Liver (tissue), 9 donors: ENCODE results near the gene IRGQ. TPM values are rescaled to one million over a fixed set of nuclear protein-coding genes. Genes with fewer than 3 reads are reported as not detected.

Source experiments
- DNase-seq: peaks from one replicate; pipeline ENCODE4 v3.0.0-alpha.2; 2017; ENCODE audit warnings: low spot score
- H3K27ac ChIP-seq, 2 donors: one replicate each; pipeline ENCODE4 v1.7.0; 2013; ENCODE audit warnings: inconsistent platforms in 2 of 2, low read length in 2 of 2, control low read depth in 1 of 2, low read depth in 1 of 2, mild to moderate bottlenecking in 1 of 2
- H3K27me3 ChIP-seq, 4 donors: one replicate each; pipeline versions ENCODE4 v1.6.1 to v1.7.0; 2013; ENCODE audit warnings: low read length in 3 of 4, inconsistent platforms in 1 of 4, mild to moderate bottlenecking in 1 of 4, moderate library complexity in 1 of 4; ENCODE audit not compliant: control insufficient read depth in 4 of 4, insufficient read depth in 4 of 4
- H3K36me3 ChIP-seq, 4 donors: one replicate each; pipeline versions ENCODE4 v1.6.1 to v1.7.0; 2013; ENCODE audit warnings: low read length in 3 of 4, mild to moderate bottlenecking in 3 of 4, low read depth in 1 of 4, moderate library complexity in 1 of 4; ENCODE audit not compliant: control insufficient read depth in 4 of 4, insufficient read depth in 3 of 4
- H3K4me1 ChIP-seq, 4 donors: one replicate each; pipeline versions ENCODE4 v1.6.1 to v1.7.0; 2013; ENCODE audit warnings: low read length in 3 of 4, mild to moderate bottlenecking in 3 of 4, moderate library complexity in 1 of 4; ENCODE audit not compliant: control insufficient read depth in 4 of 4, insufficient read depth in 4 of 4
- H3K4me3 ChIP-seq, 3 donors: one replicate each; pipeline versions ENCODE4 v1.6.1 to v1.7.0; 2013; ENCODE audit warnings: low read length in 3 of 3, control low read depth in 1 of 3, low read depth in 1 of 3, mild to moderate bottlenecking in 1 of 3
- H3K9ac ChIP-seq, 2 donors: one replicate each; pipeline ENCODE4 v1.7.0; 2013; ENCODE audit warnings: low read length in 2 of 2, mild to moderate bottlenecking in 2 of 2, moderate library complexity in 2 of 2, control low read depth in 1 of 2, low read depth in 1 of 2
- H3K9me3 ChIP-seq, 4 donors: one replicate each; pipeline versions ENCODE4 v1.6.1 to v1.7.0; 2013; ENCODE audit warnings: low read length in 3 of 4; ENCODE audit not compliant: control insufficient read depth in 4 of 4
- EGR1 ChIP-seq, 2 donors: IDR thresholded peaks; 2 replicates each; pipeline ENCODE4 v1.6.1; 2016 to 2018; ENCODE audit warnings: antibody characterized with exemption in 2 of 2, low read depth in 2 of 2
- FOXA1 ChIP-seq: IDR thresholded peaks from 2 replicates; pipeline ENCODE4 v1.6.1; 2016; ENCODE audit warnings: antibody characterized with exemption
- FOXA2 ChIP-seq: IDR thresholded peaks from 2 replicates; pipeline ENCODE4 v1.6.1; 2016; ENCODE audit warnings: antibody characterized with exemption
- GABPA ChIP-seq, 2 donors: IDR thresholded peaks in 1 of 2; conservative IDR thresholded peaks in 1 of 2; 2 replicates each; pipeline ENCODE4 v1.6.1; 2016; ENCODE audit warnings: antibody characterized with exemption in 2 of 2, mild to moderate bottlenecking in 1 of 2, moderate library complexity in 1 of 2
- HNF4A ChIP-seq, 2 donors: conservative IDR thresholded peaks; 2 replicates each; pipeline ENCODE4 v1.6.1; 2016; ENCODE audit warnings: antibody characterized with exemption in 2 of 2, mild to moderate bottlenecking in 2 of 2
- HNF4G ChIP-seq: IDR thresholded peaks from 2 replicates; pipeline ENCODE4 v1.6.1; 2016; ENCODE audit warnings: antibody characterized with exemption
- JUND ChIP-seq, 2 donors: IDR thresholded peaks; 2 replicates each; pipeline ENCODE4 v1.6.1; 2016; ENCODE audit warnings: antibody characterized with exemption in 2 of 2
- NR2F2 ChIP-seq: IDR thresholded peaks from 2 replicates; pipeline ENCODE4 v1.6.1; 2016; ENCODE audit warnings: antibody characterized with exemption
- RXRA ChIP-seq, 2 donors: IDR thresholded peaks; 2 replicates each; pipeline ENCODE4 v1.6.1; 2017 to 2018; ENCODE audit warnings: antibody characterized with exemption in 2 of 2, mild to moderate bottlenecking in 1 of 2
- SP1 ChIP-seq: IDR thresholded peaks from 2 replicates; pipeline ENCODE4 v1.6.1; 2018; ENCODE audit warnings: antibody characterized with exemption, mild to moderate bottlenecking
- TAF1 ChIP-seq: conservative IDR thresholded peaks from 2 replicates; pipeline ENCODE4 v1.6.1; 2016; ENCODE audit warnings: antibody characterized with exemption, mild to moderate bottlenecking
- YY1 ChIP-seq: IDR thresholded peaks from 2 replicates; pipeline ENCODE4 v1.6.1; 2016; ENCODE audit warnings: antibody characterized with exemption, mild to moderate bottlenecking
- WGBS: extraction: QIAGEN DNeasy Blood & Tissue Kit; methylation state at CpG from one replicate; pipeline ENCODE4 v1.1.7; 2013; 5-methylcytosine and 5-hydroxymethylcytosine counted together
- polyA plus RNA-seq, 2 donors: library from polyadenylated mRNA; stranded (reverse) in 1 of 2; unstranded in 1 of 2; fragments of 200-250 nt in 1 of 2; fragments of >200 nt in 1 of 2; fragmentation: Nextera tagmentation in 1 of 2; extraction: Ambion mirVana in 1 of 2; gene quantifications; one replicate each; pipeline versions ENCODE4 v1.2.1 to v1.2.3, GENCODE V29; 2013 to 2015
- total RNA-seq, 2 donors: library from RNA; depleted of rRNA; stranded (reverse); fragments of >200 nt; gene quantifications; one replicate each; pipeline ENCODE4 v1.2.3, GENCODE V29; 2014
- TF ChIP-seq, protein P1 (sequence below): fragments of 150-350 bp; IDR thresholded peaks from 2 replicates; pipeline ENCODE4 v1.5.1; 2017; ENCODE audit warnings: improper control_type of control experiment, low read depth, low read length; ENCODE audit not compliant: missing input control
- TF ChIP-seq, protein P2 (sequence below): IDR thresholded peaks from 2 replicates; pipeline ENCODE4 v1.6.1; 2016; ENCODE audit warnings: antibody characterized with exemption
- TF ChIP-seq, protein P3 (sequence below): IDR thresholded peaks from 2 replicates; pipeline ENCODE4 v1.6.1; 2016; ENCODE audit warnings: antibody characterized with exemption
- TF ChIP-seq, protein P4 (sequence below): IDR thresholded peaks from 2 replicates; pipeline ENCODE4 v1.6.1; 2016; ENCODE audit warnings: antibody characterized with exemption
- TF ChIP-seq, protein P5 (sequence below): IDR thresholded peaks from 2 replicates; pipeline ENCODE4 v1.6.1; 2016; ENCODE audit warnings: antibody characterized with exemption, mild to moderate bottlenecking
- donor health status: healthy.
- donor health status: healthy.
- donor health status: healthy.
- donor health status: healthy.
- donor health status: healthy.

The IRGQ gene
- total and polyA plus RNA-seq, 4 donors = 2.8 to 15.5 (median 5.2) TPM

DNA sequence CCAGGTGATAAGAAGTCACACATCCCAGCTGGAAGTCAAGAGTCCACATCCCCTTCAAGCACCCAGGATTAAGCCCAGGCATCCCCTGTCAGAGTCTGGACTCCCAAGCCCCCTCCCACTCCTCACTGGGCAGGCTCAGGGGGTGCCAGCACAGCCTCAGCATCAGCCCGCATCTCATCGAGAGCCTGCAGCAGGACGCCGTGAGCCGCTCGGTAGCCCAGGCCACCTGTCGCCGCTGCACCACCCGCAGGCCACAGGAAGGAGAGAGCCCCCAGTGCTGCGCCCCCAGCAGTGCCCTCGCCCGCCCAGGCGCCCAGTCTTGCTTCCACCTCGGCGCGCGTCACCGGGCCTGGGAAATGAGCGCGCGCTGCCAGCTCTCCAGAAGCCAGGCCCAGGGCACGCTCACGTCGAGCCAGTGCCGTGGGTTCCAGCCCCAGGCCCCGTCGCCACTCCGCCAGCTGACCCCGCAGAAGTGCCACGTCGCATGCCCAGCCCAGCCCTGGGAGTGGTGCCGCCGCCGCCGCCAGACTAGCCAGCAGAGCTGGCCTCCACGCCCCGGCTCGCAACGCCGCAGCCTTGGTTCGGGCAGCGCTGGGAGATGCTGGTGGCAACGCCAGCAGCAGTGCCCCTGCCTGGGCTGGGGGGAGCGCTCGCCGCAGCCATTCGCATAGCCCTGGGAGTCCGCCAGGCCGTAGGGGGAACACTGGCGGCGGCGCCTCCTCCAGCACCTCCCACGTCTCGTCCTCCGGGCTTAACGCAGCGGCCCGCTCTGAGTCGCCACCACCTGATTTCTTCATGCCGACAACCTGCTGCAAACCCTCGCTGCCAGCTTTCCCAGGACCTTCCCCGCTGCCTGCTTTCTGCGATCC, 3.8 kb downstream of the IRGQ start:
- no peak for DNase-seq
- no peaks in the 10 kb centered on the region for H3K27me3 ChIP-seq
- H3K36me3 ChIP-seq = peaks cover 4 to 28% (median 7%) of the 10 kb centered on the region in 4 donors
- 98% methylated on average over 63 of the region's 63 CpGs for WGBS
- TF ChIP-seq, protein P1, sequence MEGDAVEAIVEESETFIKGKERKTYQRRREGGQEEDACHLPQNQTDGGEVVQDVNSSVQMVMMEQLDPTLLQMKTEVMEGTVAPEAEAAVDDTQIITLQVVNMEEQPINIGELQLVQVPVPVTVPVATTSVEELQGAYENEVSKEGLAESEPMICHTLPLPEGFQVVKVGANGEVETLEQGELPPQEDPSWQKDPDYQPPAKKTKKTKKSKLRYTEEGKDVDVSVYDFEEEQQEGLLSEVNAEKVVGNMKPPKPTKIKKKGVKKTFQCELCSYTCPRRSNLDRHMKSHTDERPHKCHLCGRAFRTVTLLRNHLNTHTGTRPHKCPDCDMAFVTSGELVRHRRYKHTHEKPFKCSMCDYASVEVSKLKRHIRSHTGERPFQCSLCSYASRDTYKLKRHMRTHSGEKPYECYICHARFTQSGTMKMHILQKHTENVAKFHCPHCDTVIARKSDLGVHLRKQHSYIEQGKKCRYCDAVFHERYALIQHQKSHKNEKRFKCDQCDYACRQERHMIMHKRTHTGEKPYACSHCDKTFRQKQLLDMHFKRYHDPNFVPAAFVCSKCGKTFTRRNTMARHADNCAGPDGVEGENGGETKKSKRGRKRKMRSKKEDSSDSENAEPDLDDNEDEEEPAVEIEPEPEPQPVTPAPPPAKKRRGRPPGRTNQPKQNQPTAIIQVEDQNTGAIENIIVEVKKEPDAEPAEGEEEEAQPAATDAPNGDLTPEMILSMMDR = no peak
- TF ChIP-seq FOXA1 = no peak
- no peak for TF ChIP-seq TAF1
- TF ChIP-seq, protein P2, sequence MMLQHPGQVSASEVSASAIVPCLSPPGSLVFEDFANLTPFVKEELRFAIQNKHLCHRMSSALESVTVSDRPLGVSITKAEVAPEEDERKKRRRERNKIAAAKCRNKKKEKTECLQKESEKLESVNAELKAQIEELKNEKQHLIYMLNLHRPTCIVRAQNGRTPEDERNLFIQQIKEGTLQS = no peak
- no peak for TF ChIP-seq HNF4G
- TF ChIP-seq, protein P3, sequence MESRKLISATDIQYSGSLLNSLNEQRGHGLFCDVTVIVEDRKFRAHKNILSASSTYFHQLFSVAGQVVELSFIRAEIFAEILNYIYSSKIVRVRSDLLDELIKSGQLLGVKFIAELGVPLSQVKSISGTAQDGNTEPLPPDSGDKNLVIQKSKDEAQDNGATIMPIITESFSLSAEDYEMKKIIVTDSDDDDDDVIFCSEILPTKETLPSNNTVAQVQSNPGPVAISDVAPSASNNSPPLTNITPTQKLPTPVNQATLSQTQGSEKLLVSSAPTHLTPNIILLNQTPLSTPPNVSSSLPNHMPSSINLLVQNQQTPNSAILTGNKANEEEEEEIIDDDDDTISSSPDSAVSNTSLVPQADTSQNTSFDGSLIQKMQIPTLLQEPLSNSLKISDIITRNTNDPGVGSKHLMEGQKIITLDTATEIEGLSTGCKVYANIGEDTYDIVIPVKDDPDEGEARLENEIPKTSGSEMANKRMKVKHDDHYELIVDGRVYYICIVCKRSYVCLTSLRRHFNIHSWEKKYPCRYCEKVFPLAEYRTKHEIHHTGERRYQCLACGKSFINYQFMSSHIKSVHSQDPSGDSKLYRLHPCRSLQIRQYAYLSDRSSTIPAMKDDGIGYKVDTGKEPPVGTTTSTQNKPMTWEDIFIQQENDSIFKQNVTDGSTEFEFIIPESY = no peak
- TF ChIP-seq HNF4A (conservative IDR thresholded peaks at IDR 0.05) = no peak
- no peaks in the 10 kb centered on the region for H3K9me3 ChIP-seq
- H3K4me3 ChIP-seq = no peak overlapping the region
- H3K27ac ChIP-seq = no peak overlapping the region
- H3K9ac ChIP-seq = no peak overlapping the region
- peaks cover 6 to 21% (median 20%) of the 10 kb centered on the region in 4 donors for H3K4me1 ChIP-seq

DNA sequence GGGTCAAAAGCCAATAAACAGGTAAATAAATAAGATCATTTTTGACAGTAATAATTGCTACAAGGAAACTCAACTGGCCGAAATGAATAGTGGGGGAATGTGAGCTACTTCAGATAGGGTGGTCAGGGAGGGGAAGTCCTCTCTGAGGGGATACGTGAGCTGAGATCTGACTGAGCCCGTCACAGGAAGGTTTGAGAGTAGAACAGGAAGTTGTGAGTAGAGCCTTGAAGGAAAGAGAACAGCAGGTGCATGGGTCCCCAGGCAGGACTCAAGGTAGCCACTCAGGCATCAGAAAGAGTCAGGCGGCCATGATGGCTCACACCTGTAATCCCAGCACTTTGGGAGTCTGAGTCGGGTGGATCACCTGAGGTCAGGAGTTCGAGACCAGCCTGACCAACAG, 6.3 kb downstream of the IRGQ start:
- H3K27me3 ChIP-seq = no peaks in the 10 kb centered on the region
- no peak overlapping the region for H3K27ac ChIP-seq
- H3K9ac ChIP-seq = no peak overlapping the region
- H3K4me3 ChIP-seq = no peak overlapping the region
- 88% methylated on average over 6 of the region's 6 CpGs for WGBS
- peaks cover 4 to 28% (median 7%) of the 10 kb centered on the region in 4 donors for H3K36me3 ChIP-seq
- DNase-seq = no peak
- H3K9me3 ChIP-seq = no peaks in the 10 kb centered on the region
- TF ChIP-seq, protein P2 = no peak
- TF ChIP-seq, protein P4, sequence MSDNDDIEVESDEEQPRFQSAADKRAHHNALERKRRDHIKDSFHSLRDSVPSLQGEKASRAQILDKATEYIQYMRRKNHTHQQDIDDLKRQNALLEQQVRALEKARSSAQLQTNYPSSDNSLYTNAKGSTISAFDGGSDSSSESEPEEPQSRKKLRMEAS = no peak
- no peak for TF ChIP-seq SP1
- TF ChIP-seq EGR1 (IDR thresholded peaks at IDR 0.05; ENCODE audit: low read depth in 2 of 2) = no peak
- TF ChIP-seq, protein P3 = no peak
- TF ChIP-seq TAF1 = no peak
- TF ChIP-seq, protein P1 = no peak
- no peak for TF ChIP-seq NR2F2
- no peak for TF ChIP-seq RXRA (IDR thresholded peaks at IDR 0.05)
- no peak for TF ChIP-seq YY1
- no peak for TF ChIP-seq HNF4A (conservative IDR thresholded peaks at IDR 0.05)
- TF ChIP-seq, protein P5, sequence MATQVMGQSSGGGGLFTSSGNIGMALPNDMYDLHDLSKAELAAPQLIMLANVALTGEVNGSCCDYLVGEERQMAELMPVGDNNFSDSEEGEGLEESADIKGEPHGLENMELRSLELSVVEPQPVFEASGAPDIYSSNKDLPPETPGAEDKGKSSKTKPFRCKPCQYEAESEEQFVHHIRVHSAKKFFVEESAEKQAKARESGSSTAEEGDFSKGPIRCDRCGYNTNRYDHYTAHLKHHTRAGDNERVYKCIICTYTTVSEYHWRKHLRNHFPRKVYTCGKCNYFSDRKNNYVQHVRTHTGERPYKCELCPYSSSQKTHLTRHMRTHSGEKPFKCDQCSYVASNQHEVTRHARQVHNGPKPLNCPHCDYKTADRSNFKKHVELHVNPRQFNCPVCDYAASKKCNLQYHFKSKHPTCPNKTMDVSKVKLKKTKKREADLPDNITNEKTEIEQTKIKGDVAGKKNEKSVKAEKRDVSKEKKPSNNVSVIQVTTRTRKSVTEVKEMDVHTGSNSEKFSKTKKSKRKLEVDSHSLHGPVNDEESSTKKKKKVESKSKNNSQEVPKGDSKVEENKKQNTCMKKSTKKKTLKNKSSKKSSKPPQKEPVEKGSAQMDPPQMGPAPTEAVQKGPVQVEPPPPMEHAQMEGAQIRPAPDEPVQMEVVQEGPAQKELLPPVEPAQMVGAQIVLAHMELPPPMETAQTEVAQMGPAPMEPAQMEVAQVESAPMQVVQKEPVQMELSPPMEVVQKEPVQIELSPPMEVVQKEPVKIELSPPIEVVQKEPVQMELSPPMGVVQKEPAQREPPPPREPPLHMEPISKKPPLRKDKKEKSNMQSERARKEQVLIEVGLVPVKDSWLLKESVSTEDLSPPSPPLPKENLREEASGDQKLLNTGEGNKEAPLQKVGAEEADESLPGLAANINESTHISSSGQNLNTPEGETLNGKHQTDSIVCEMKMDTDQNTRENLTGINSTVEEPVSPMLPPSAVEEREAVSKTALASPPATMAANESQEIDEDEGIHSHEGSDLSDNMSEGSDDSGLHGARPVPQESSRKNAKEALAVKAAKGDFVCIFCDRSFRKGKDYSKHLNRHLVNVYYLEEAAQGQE = no peak
- no peak for TF ChIP-seq FOXA1
- TF ChIP-seq FOXA2 = no peak
- no peak for TF ChIP-seq JUND (IDR thresholded peaks at IDR 0.05)
- TF ChIP-seq HNF4G = no peak
- no peak for TF ChIP-seq GABPA (IDR thresholded peaks at IDR 0.05 in 1 of 2, conservative IDR thresholded peaks at IDR 0.05 in 1 of 2)
- peaks cover 6 to 15% (median 10%) of the 10 kb centered on the region in 4 donors for H3K4me1 ChIP-seq
